T follicular helper cell (primary cell): ENCODE measurements around the gene ADPRHL1.

Source experiments
- DNase-seq: peaks from one replicate; pipeline ENCODE4 v3.0.0-alpha.2; 2020; ENCODE audit warnings: low read depth

The ADPRHL1 gene

DNA sequence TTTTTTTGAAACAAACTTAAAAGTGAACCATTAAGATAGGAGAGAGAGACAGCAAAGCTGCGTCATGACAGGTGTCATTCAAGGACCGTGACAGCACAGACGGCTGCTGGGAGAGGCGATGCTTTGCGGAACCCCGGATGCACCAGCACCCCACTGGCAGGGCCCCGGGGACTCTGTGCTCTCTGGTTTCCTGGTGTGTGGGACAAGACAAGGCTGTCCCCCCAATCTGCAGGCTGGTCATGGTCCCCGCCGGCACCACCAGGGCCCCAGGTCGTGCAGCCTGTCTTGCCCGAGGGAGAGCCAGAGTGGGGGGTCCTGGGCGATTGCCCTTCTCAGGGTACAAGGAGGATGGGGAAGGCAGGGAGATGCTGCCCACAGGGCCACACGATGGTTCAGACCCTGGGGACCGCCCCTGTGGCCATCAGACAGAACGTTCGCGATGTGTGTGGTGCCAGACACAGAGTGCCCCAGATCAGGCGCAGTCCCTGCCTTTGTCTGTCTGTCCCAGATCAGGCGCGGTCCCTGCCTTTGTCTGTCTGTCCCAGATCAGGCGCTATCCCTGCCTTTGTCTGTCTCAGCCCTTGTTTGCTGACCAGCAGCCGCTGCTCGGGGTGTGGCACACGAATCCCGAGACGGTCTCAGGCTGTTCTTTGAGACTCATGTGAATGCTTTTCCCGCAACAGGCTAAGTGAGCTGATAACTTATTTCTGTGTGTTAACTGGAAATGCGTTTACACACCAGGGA, 36.1 kb downstream of the ADPRHL1 start:
- no peak for DNase-seq

DNA sequence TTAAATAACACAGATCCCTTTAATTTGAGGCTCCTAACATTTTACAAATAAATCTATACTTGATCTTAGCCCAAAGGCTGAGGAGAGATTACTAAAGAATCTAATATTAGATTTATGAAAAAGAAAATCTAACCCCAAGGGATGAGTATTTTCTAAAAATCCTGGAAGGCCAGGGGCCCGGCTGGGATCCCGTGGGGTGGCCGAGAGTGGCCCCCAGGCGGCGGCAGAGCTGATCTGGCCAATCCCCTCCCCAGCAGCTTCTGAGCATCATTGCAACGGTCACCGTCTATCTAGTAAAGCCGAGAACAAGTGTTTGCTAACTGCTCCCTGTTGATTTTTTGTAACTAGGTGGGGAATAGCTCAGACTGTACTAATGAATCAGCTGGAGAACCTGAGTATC, 37.5 kb downstream of the ADPRHL1 start:
- DNase-seq = no peak

DNA sequence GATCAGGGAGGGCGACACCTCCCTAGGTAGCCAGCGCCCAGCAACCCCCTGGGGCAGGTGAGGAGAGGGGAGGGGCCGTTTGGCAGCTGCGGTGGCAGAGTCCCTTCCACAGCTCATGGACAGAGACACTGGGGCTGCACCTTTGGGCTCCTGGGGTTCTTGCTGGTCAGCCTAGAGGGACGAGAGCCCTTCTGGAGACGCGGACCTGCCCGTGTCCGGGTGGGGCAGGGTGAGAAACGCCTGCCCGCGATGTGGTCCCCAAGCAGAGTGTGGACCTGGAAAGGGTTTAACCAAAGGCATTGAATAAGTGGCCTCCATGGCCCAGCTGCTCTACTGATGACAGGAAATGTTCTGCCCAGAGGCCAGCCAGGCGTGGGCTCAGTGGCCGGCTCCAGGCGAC, 38.3 kb downstream of the ADPRHL1 start:
- no peak for DNase-seq

DNA sequence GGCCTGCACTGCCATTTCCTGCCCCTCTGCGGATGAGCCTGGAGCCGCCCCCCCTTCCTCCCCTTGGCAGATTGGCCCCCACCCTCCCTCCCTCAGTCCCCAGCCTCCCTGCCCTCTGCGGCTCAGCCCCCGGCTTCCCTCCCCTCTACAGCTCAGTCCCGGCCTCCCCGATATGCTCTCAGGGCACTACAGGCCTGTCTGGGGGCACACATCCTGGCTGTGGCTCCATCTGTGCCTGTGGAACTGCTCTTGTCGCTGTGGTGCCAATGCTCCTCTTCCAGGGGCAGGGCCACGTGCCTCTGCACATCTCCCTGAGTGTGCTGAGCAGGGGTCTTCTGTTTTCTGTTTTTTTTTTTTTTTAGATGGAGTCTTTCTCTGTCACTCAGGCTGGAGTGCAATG, 39.0 kb downstream of the ADPRHL1 start:
- DNase-seq = no peak

DNA sequence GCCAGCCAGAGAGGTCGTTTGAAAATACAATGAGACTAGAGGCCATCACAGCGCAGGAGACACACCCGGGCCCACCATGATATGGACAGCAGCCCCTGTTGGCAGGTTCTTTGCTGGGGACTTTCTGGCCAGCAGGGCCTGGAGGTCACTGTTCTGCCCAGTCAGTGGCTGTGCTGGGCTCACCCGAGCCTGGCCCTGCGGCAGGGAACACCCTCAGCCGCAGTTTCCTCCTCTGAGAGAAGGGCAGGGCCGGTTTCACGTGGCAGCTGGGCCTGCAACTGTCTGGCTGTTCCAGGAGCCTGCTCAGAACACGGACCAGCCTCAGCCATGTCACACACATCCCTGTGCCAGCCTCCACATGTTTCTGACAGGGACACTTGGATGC, 39.4 kb downstream of the ADPRHL1 start:
- DNase-seq = no peak

DNA sequence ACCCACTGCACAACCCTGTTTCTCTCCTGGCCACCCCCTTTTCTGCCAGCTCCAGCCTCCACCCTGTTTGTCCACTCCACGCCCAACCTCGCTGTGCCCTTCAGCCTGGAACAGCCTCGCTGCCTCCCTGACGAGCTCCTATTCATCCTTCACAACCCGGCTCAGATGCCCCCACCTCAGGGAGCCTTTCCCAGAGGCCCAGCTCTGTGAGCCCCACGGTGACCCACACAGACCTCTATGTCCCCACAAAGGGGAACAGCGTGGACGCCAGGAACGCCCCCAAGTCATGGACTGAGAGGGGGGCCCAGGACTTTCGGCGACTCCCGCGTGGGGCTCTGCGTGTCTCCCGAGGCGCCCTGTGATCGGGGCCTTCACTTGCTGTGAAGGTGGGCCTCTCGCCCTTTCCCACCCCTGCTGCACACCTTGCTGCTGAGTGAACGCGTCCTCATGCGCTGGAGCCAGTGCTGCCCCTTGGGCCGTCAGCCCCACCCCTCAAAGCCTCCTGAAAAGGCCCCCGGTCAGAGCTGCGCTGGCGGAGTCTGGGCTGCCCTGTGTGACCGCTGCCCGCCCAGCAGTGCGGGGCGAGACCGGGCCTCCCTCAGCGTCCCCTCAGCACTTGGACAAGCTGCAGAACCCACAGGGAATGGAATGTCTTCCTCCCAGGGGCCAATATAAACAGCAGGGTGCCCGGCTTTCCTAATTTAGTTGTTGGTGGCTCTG, 40.0 kb downstream of the ADPRHL1 start:
- no peak for DNase-seq

DNA sequence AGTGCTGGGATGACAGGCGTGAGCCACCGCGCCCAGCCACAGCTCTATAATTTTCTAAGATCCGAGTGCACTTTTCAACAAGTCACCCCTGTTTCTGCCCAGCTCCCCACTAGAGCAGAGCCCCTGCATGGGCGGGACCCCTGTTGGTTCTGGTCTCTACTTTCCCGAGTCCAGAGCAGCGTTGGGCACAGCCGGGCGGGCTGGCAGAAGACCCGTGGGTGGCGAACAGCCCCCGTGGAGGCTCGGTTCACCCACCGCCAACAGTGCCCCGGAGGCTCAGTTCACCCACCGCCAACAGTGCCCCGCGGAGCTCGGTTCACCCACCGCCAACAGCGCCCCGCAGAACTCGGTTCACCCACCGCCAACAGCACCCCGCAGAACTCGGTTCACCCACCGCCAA, 40.8 kb downstream of the ADPRHL1 start:
- no peak for DNase-seq

DNA sequence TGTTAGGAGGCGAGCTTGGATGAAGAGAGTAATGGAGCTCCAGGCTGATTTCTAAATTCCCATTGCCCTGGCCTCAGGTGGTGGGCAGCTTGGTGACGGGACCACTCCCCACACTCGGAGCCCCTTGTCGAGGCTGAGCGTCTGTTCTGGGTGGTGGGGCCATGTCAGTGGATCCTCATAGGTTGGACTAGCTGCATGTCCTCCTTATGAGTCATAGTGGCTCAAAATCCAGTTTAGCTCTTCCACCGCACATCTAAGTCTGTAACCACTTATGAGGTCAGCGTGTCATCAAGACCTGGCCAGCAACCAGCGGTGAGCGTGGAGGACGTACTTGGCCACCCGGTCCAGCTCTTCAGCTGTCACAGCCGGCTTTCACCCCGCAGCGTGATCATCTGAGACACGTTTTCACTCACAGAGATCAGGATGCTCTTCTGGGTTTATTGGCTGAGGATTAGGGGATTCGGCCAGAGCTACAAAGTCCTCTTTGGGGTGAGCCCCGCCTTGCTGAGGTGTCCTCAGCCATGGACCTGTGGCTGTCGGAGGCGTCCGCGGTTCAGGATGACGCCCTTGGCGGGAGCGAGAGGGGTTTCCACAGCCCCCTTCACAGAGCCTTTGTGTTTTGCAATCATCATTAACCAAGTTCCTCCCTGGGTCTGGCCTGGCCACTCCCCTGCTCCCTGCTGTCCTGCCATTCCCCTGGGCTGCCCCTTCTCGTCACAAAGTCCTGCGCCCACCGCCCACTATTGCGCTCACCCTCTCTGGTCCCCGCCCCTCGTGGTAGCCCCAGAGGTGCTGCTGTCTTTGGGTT, 41.9 kb downstream of the ADPRHL1 start:
- DNase-seq = no peak

DNA sequence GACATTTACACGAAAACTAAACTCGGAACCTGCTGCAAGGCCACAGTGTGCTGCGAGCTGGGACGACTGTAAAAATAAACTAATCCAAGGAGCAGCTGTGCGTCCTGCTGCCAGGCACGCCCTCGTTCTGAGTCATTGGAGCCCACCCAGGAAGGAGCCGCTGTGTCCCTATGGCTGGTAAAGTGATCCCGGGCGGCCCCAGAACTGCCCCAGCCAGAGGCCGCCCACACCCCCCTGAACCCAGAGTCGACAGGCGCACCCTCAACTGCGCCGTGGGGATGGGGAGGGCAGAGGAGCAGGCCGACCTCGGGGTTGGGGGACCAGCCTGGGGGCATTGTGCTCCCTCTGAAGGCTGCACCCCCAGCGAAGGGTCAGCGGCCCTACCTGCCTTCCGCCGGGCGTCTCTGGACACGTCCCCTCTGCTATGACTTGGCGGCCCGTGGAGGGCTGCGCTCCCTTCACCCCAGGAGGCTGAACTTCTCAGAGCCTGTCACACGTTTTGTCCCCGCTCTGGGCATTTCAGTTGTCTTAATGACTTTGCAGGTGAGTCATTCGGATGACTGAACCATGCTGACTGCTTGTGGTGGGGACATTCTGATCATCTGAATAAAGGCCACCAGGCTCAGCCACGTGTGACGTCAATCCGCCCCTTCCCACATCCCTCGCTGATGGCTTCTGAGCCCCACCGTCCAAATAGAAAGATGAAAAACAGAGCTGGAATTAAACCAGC, 42.7 kb downstream of the ADPRHL1 start:
- DNase-seq = no peak

DNA sequence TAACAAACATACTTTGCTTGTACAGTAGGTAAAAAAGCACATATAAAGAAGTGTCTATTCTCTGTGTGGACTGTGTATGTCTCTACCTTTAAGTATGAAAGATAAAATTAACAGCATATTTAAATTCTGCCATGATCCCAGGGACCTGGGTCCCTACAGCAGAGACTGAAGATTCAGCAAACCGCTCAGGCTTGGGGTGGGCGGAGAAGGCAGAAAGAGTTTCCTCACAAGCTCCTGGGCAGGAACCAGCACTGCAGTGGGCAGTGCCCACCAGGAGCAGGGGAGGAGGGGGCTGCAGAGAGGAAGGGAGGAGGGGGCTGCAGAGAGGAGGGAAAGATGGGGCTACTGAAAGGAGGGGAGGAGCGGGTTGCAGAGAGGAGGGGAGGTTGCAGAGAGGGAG, 44.7 kb downstream of the ADPRHL1 start:
- no peak for DNase-seq

DNA sequence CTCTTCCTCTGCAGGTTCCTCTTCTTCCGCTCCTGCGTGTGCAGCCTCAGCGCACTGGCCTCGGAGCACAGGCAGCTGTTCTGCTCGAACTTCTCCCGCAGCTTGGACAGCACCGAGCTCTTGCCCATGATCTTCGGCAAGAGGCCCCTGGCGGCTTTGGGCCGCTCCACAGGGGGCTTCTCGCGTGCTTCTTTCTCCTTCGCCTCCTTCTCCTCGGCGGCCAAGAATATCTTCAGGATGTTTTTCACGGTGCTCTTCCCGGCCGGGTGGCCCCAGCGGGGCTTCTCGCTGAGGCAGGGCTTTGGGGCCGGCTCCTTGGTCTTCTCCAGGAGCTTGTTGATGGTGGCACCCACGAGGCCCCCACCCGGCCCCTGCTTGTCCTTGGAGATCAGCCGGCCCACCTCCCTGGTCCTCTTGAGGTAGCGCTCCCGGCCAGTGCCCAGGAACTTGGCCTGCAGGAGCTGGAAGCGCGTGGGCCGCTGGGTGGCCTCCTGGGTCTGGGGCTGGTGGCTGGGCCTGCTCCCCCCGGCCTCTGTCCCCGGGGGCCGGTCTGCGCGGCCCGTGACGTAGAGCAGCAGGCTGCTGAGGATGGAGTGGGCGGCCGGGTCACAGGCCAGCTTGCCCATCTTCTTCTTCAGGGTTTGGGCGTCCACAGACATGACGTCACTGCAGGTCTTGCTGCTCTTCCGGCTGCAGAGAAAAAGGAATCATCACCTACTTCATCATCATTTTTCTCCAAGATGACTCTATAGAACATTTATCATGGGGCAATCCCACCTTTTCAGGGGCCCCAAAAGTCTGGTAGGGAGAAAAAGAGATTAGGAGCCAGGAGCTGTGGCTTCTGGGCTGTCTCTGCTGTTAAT, 45.5 kb downstream of the ADPRHL1 start:
- DNase-seq = no peak

DNA sequence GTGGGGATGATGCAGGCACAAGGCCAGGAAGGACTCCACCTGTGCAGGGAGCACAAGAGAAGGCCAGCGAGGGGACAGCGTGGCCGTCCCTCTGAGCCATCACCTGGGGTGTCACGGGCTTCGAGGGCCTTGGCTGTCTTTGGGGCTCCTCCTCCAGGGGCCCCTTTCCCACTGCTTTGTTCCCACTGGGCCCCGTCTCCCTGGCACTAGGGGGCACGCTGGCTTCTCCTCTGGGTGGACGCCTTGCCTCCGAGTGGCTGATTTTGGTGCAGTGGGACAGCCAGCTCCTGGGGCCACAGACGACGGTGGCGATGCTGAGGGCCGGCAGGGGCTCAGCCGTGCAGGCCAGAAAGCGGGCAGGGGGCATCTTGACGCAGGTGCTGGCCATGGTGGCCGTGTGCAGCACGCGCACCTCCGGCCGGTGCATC, 46.2 kb downstream of the ADPRHL1 start:
- DNase-seq = no peak

DNA sequence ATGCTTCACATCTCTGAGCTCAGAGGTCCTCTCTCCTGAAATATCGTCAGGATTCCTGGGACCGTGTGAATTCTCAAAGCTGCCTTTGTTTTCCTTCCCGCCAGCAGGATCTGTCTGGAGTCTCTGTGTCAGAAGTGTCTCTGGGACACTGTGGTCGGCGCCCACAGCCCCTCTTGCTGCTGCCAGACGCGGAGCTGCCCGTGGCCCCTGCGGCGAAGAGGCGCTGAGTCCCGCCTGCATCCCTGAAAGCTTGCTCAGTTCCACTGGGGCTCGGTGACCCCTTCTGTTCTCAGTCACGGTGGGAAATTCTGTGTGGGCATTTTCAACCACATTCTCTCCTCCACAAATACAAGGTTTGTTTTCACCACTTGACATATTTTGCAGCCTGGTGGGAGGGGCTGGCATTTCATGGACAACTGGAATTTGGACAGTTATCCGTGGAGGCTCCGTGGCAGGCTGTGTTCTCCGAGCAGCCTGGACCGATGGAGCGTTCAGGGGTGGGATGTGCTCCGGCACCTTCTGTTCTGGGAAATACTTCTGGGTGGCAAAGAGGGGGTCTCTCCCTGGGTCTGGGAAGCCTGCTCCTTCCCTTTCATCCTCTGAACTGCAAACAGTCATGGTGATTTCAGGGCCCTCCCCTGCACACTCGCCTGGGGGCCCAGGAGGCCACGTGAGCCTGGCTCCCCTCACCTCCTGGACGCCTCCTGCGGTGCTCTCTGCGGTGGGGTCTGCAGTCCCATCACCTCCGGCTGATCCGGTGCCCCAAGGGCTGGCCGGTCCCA, 46.8 kb downstream of the ADPRHL1 start:
- no peak for DNase-seq

DNA sequence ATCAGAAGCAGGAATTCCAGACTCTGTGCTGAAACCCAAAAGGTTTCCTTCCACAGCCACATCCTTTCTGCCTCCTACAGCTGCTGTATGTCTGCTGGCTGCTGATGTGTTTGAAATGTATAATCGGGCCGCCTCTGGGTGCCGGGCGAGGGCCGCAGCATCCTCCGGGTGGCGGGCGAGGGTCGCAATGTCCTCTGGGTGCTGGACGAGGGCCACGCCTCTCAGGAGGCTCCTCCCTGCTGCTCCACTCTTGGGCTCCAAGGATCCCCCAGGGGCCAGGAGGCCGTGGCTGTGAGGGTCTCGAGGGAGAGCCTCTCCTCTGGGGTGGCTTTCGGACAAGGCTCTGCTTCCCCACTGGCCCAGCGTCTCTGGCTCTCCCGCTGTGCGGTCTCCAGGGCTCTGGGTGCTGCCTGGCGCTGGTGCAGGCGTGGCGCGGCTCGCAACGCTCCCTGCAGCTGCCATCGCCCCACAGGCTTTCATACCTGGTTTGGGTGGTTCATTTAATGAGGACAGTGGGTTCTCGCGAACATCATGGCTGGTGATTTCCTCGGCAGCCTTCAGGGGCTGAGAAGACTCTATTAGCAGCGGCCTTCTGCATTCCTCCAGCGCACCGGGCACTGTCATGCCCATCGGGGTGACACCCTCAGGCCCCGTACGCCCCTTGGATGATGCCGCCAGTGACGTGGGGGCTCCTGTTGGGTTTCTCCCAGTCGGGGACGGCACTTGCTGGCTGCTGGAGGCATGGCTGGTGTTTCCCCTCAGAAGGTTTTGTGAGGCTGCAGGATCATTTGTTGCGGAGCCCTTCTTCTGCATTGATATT, 47.6 kb downstream of the ADPRHL1 start:
- DNase-seq = no peak

DNA sequence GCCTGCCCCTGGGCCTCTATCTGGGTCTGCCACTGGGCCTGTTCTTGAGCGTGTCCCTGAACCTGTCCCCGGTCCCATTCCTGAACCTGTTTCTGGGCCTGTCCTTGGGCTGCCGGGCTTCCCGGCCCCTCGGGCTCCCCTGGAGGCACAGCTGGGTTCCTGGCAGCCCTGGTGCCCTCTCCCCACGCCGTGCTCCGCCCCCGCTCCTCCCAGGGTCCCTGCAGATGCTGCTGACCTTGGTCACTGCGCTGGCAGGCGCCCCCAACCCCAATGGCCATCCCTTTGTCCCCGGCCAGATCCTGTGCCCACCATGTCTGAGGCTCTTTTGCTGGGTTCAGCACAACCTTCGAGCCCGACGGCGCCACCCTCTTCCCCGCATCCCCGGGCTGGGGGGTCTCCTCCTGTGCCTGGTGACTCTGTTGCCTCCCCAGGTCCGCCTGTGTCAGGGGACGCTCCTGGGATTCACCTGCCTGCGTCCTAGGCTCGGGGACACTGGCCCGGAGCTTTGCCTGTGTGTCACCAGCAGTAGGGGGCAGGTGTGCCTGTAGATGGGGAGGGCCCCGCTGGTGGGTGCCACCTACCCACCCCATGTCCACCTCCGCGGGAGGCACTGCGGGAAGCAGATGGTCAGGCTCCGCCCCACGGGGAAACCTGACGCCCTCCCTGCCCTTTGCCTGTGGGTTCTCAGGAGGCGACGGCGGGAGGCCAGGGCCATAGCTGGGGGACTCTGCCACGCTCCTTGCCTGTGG, 48.4 kb downstream of the ADPRHL1 start:
- no peak for DNase-seq

DNA sequence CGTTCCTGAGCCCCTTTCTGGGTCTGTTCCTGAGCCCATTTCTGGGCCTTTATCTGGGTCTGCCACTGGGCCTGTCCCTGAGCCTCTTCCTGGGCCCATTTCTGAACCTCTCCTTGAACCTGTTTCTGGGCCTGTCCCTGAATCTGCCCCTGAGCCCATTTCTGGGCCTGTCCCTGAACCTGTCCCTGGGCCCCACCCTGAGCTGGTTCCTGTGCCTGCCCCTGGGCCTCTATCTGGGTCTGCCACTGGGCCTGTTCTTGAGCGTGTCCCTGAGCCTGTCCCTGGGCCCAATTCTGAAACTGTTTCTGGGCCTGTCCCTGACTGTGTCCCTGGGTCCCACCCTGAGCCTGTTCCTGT, 48.9 kb downstream of the ADPRHL1 start:
- no peak for DNase-seq

DNA sequence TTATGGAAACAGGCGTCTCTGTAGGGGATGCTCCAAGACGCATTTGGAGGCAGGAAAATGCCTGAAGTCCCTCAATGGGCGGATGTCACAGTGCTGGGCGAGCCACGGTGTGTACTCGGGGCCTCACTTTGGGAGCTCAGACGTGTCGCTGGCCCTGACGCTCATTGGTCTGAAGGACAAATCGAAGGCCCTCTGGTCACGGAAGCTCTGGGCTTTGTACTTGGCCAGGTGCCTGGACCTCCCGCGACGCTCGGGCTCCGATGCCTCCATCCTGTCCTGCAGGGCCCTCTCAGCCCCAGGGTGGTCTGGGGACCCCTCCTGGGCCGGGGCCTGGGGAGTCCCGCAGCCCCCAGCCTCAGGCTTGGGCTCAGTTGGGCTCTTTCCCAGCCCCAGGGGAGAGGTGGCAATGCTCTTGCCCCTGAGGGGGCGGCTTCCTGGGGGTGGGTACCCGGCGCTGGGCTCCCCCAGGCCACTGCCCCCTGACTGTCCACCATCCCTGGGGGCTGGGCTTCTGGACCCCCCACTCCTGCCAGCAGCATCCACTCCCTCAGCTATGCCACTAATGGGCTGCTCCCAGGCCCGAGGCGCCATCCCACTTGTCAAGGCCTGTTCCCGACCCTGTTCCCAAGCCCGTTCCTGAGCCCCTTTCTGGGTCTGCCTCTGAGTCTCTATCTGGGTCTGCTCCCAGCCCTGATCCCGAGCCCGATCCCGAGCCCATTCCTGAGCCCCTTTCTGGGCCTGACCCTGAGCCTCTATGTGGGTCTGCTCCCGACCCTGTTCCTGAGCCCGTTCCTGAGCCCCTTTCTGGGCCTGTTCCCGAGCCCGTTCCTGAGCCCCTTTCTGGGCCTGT, 49.8 kb downstream of the ADPRHL1 start:
- DNase-seq = no peak
